Mesendoderm (in vitro differentiated cells): ENCODE results near the gene TNFRSF6B.

Source experiments
- DNase-seq: peaks from one replicate; pipeline ENCODE4 v3.0.0; 2013
- H2AK5ac ChIP-seq: 2 replicates; pipeline ENCODE4 v1.6.1; 2013; ENCODE audit warnings: low read length, inconsistent platforms
- H2BK120ac ChIP-seq: 2 replicates; pipeline ENCODE4 v1.6.1; 2013; ENCODE audit warnings: low read depth, mild to moderate bottlenecking, low read length, moderate library complexity, mixed read lengths
- H2BK15ac ChIP-seq: replicated peaks from 2 replicates; pipeline ENCODE4 v1.6.1; 2013; ENCODE audit warnings: low read depth, mild to moderate bottlenecking, moderate library complexity
- H2BK5ac ChIP-seq: 2 replicates; pipeline ENCODE4 v1.6.1; 2013; ENCODE audit warnings: low read length, inconsistent platforms
- H3K18ac ChIP-seq: 2 replicates; pipeline ENCODE4 v1.6.1; 2013; ENCODE audit warnings: mild to moderate bottlenecking, low read length, mixed read lengths
- H3K23ac ChIP-seq: one replicate; pipeline ENCODE4 v1.6.1; 2013; ENCODE audit warnings: low read length
- H3K27ac ChIP-seq: 2 replicates; pipeline ENCODE4 v1.5.1; 2013; ENCODE audit warnings: low read depth, mild to moderate bottlenecking, inconsistent platforms, low read length, moderate library complexity
- H3K27me3 ChIP-seq: 2 replicates; pipeline ENCODE4 v1.6.1; 2013; ENCODE audit warnings: low read length, control low read depth, mild to moderate bottlenecking, inconsistent platforms; ENCODE audit not compliant: insufficient read depth, poor library complexity
- H3K36me3 ChIP-seq: 2 replicates; pipeline ENCODE4 v1.6.1; 2013; ENCODE audit warnings: low read length, inconsistent platforms; ENCODE audit not compliant: control insufficient read depth, insufficient read depth
- H3K4ac ChIP-seq: one replicate; pipeline ENCODE4 v1.6.1; 2013; ENCODE audit warnings: low read depth, mild to moderate bottlenecking, low read length, moderate library complexity
- H3K4me1 ChIP-seq: 2 replicates; pipeline ENCODE4 v1.6.1; 2013; ENCODE audit warnings: low read depth, low read length, inconsistent platforms; ENCODE audit not compliant: control insufficient read depth
- H3K4me2 ChIP-seq: 2 replicates; pipeline ENCODE4 v1.6.1; 2013; ENCODE audit warnings: low read length
- H3K4me3 ChIP-seq: 2 replicates; pipeline ENCODE4 v1.5.1; 2013; ENCODE audit warnings: mild to moderate bottlenecking, low read length
- H3K56ac ChIP-seq: one replicate; pipeline ENCODE4 v1.6.1; 2013; ENCODE audit warnings: low read length
- H3K79me1 ChIP-seq: 2 replicates; pipeline ENCODE4 v1.6.1; 2013; ENCODE audit warnings: low read length, inconsistent platforms
- H3K79me2 ChIP-seq: 2 replicates; pipeline ENCODE4 v1.6.1; 2013; ENCODE audit warnings: mild to moderate bottlenecking, low read length; ENCODE audit not compliant: control insufficient read depth, insufficient read depth
- H3K9ac ChIP-seq: 2 replicates; pipeline ENCODE4 v1.6.1; 2013; ENCODE audit warnings: low read length, inconsistent platforms
- H4K5ac ChIP-seq: one replicate; pipeline ENCODE4 v1.6.1; 2013; ENCODE audit warnings: low read length
- H4K8ac ChIP-seq: one replicate; pipeline ENCODE4 v1.6.1; 2013; ENCODE audit warnings: low read depth, mild to moderate bottlenecking, control low read depth, low read length, moderate library complexity
- WGBS: extraction: QIAGEN DNeasy Blood & Tissue Kit; methylation state at CpG from one replicate; pipeline ENCODE4 v1.1.7; 2013; ENCODE audit warnings: low lambda C conversion rate, missing lambda C conversion rate; ENCODE audit not compliant: insufficient coverage; ENCODE audit errors: extremely low coverage; 5-methylcytosine and 5-hydroxymethylcytosine counted together

TNFRSF6B gene

GRCh38 chr20:63695424-63696305 is 787 bp upstream of the TNFRSF6B start:
- H3K36me3 ChIP-seq, result no peaks in the 10 kb centered on the region
- H3K27ac ChIP-seq, result no peak overlapping the region
- H2BK5ac ChIP-seq, result no peak overlapping the region
- no peaks in the 10 kb centered on the region for H3K79me2 ChIP-seq
- H3K4me1 ChIP-seq, result no peaks in the 10 kb centered on the region
- H3K27me3 ChIP-seq, result no peaks in the 10 kb centered on the region
- H3K4ac ChIP-seq, result no peak overlapping the region
- H4K5ac ChIP-seq, result no peak overlapping the region
- no peak overlapping the region for H2AK5ac ChIP-seq
- H3K18ac ChIP-seq, result no peak overlapping the region
- no peak overlapping the region for H4K8ac ChIP-seq
- no peak for DNase-seq
- no peak overlapping the region for H3K4me2 ChIP-seq
- no peak overlapping the region for H3K23ac ChIP-seq
- H3K9ac ChIP-seq, result no peak overlapping the region
- H2BK120ac ChIP-seq, result no peak overlapping the region
- H3K56ac ChIP-seq, result no peak overlapping the region
- no peak overlapping the region for H3K4me3 ChIP-seq
- WGBS, result no CpG with 5 or more reads among the region's 25 CpGs
- no peaks in the 10 kb centered on the region for H3K79me1 ChIP-seq
- no peak overlapping the region for H2BK15ac ChIP-seq

GRCh38 chr20:63696306-63696627 is 185 bp upstream of the TNFRSF6B start:
- no peak overlapping the region for H2BK5ac ChIP-seq
- H3K9ac ChIP-seq, result no peak overlapping the region
- no peak overlapping the region for H3K23ac ChIP-seq
- H3K56ac ChIP-seq, result no peak overlapping the region
- DNase-seq, result peak; percentile 74
- H2AK5ac ChIP-seq, result no peak overlapping the region
- no peaks in the 10 kb centered on the region for H3K36me3 ChIP-seq
- no peak overlapping the region for H3K4me3 ChIP-seq
- no peak overlapping the region for H4K8ac ChIP-seq
- H3K4ac ChIP-seq, result no peak overlapping the region
- H3K27me3 ChIP-seq, result no peaks in the 10 kb centered on the region
- no peak overlapping the region for H3K18ac ChIP-seq
- H4K5ac ChIP-seq, result no peak overlapping the region
- no peak overlapping the region for H2BK120ac ChIP-seq
- H3K79me1 ChIP-seq, result no peaks in the 10 kb centered on the region
- H3K79me2 ChIP-seq, result no peaks in the 10 kb centered on the region
- H3K4me1 ChIP-seq, result no peaks in the 10 kb centered on the region
- H3K4me2 ChIP-seq, result no peak overlapping the region
- no peak overlapping the region for H3K27ac ChIP-seq
- no CpG with 5 or more reads among the region's 6 CpGs for WGBS
- H2BK15ac ChIP-seq, result no peak overlapping the region

GRCh38 chr20:63697357-63697867 is 960 bp downstream of the TNFRSF6B start:
- no peaks in the 10 kb centered on the region for H3K36me3 ChIP-seq
- no peak overlapping the region for H3K4ac ChIP-seq
- H2BK5ac ChIP-seq, result no peak overlapping the region
- no peaks in the 10 kb centered on the region for H3K79me1 ChIP-seq
- H3K79me2 ChIP-seq, result no peaks in the 10 kb centered on the region
- no peak overlapping the region for H3K18ac ChIP-seq
- no peak overlapping the region for H3K9ac ChIP-seq
- no peak overlapping the region for H3K4me3 ChIP-seq
- DNase-seq, result no peak
- no peaks in the 10 kb centered on the region for H3K4me1 ChIP-seq
- no CpG with 5 or more reads among the region's 7 CpGs for WGBS
- no peaks in the 10 kb centered on the region for H3K27me3 ChIP-seq
- H3K56ac ChIP-seq, result no peak overlapping the region
- no peak overlapping the region for H4K8ac ChIP-seq
- H4K5ac ChIP-seq, result no peak overlapping the region
- no peak overlapping the region for H3K4me2 ChIP-seq
- no peak overlapping the region for H3K23ac ChIP-seq
- no peak overlapping the region for H2BK120ac ChIP-seq
- no peak overlapping the region for H3K27ac ChIP-seq
- H2AK5ac ChIP-seq, result no peak overlapping the region
- no peak overlapping the region for H2BK15ac ChIP-seq

GRCh38 chr20:63697868-63698545 is 1.6 kb downstream of the TNFRSF6B start:
- H2BK15ac ChIP-seq, result no peak overlapping the region
- no peak overlapping the region for H3K18ac ChIP-seq
- no peaks in the 10 kb centered on the region for H3K79me2 ChIP-seq
- H3K27me3 ChIP-seq, result no peaks in the 10 kb centered on the region
- H4K5ac ChIP-seq, result no peak overlapping the region
- H3K36me3 ChIP-seq, result no peaks in the 10 kb centered on the region
- H2AK5ac ChIP-seq, result no peak overlapping the region
- no peak overlapping the region for H2BK120ac ChIP-seq
- no peak overlapping the region for H3K23ac ChIP-seq
- no peak overlapping the region for H3K9ac ChIP-seq
- no peak overlapping the region for H3K4ac ChIP-seq
- WGBS, result no CpG with 5 or more reads among the region's 40 CpGs
- H3K4me1 ChIP-seq, result no peaks in the 10 kb centered on the region
- H4K8ac ChIP-seq, result no peak overlapping the region
- no peak overlapping the region for H3K4me3 ChIP-seq
- no peak for DNase-seq
- H3K4me2 ChIP-seq, result no peak overlapping the region
- no peak overlapping the region for H2BK5ac ChIP-seq
- H3K79me1 ChIP-seq, result no peaks in the 10 kb centered on the region
- H3K56ac ChIP-seq, result no peak overlapping the region
- no peak overlapping the region for H3K27ac ChIP-seq

- no peaks in the 10 kb centered on the region for H3K4me1 ChIP-seq
- H2AK5ac ChIP-seq, result no peak overlapping the region
- H3K56ac ChIP-seq, result peak overlapping the region; percentile 25
- H3K4me2 ChIP-seq, result no peak overlapping the region
- H3K18ac ChIP-seq, result no peak overlapping the region
- no peak overlapping the region for H3K4me3 ChIP-seq
- no peaks in the 10 kb centered on the region for H3K36me3 ChIP-seq
- no peak overlapping the region for H3K9ac ChIP-seq
- H2BK5ac ChIP-seq, result no peak overlapping the region
- no peaks in the 10 kb centered on the region for H3K79me1 ChIP-seq
- H3K23ac ChIP-seq, result no peak overlapping the region
- H4K8ac ChIP-seq, result no peak overlapping the region
- no peak overlapping the region for H2BK120ac ChIP-seq
- H3K4ac ChIP-seq, result no peak overlapping the region
- H2BK15ac ChIP-seq, result no peak overlapping the region
- no peak overlapping the region for H4K5ac ChIP-seq
- H3K27ac ChIP-seq, result no peak overlapping the region
- no peaks in the 10 kb centered on the region for H3K27me3 ChIP-seq
- WGBS, result no CpG with 5 or more reads among the region's 19 CpGs
- peak; percentile 52 for DNase-seq
- no peaks in the 10 kb centered on the region for H3K79me2 ChIP-seq
Measured at GRCh38 chr20:63698739-63699465, 2.5 kb downstream of the TNFRSF6B start.
